A549 (cell line): ENCODE data around the gene DXO. TPM values are rescaled to one million over a fixed set of nuclear protein-coding genes. Genes with fewer than 3 reads are reported as not detected.

Experiments
- ATAC-seq, 2 experiments: fragments of 200-7000 bp in 1 of 2; fragments of >200 bp in 1 of 2; cut with Nextera tagmentation in 1 of 2; cut with Tn5 transposase in 1 of 2; 3 replicates each; pipeline versions ENCODE4 v1.8.0 to v1.9.1; 2018 to 2020; ENCODE audit warnings: mild to moderate bottlenecking in 1 of 2, moderate library complexity in 1 of 2
- CTCF ChIA-PET: fragments of 300-600 bp; sonication (Branson Sonifier 250); formaldehyde crosslinking; extraction: SDS; loops from one replicate; lab custom pipeline; 2021; ENCODE audit warnings: antibody characterized with exemption, inconsistent platforms; lab: Yijun Ruan, JAX
- POLR2A ChIA-PET: fragments of 350-600 bp; formaldehyde crosslinking; extraction: SDS; loops from one replicate; lab custom pipeline; 2021; ENCODE audit warnings: antibody characterized with exemption, inconsistent platforms; lab: Yijun Ruan, JAX
- DNase-seq, 2 experiments: peaks; one replicate each; pipeline versions ENCODE4 v3.0.0 to v3.0.0-alpha.2; 2011 to 2016; ENCODE audit warnings: low read depth in 1 of 2, low spot score in 1 of 2
- FAIRE-seq: peaks from 2 replicates; lab custom pipeline; 2011; peaks lifted over from hg19 to GRCh38; lab: Jason Lieb, UNC
- H3K27ac ChIP-seq, 2 experiments: fragments of >200 bp; sonication (Bioruptor Twin); formaldehyde crosslinking; 3 replicates each; pipeline ENCODE4 v1.5.1; 2016 to 2017
- H3K4me1 ChIP-seq: fragments of >200 bp; sonication (Bioruptor Twin); formaldehyde crosslinking; 3 replicates; pipeline ENCODE4 v1.6.1; 2016
- H3K4me2 ChIP-seq: fragments of >200 bp; sonication (Bioruptor Twin); formaldehyde crosslinking; 3 replicates; pipeline ENCODE4 v1.6.1; 2016
- H3K4me3 ChIP-seq: fragments of >200 bp; sonication (Bioruptor Twin); formaldehyde crosslinking; 3 replicates; pipeline ENCODE4 v1.5.1; 2016
- H3K9me3 ChIP-seq: fragments of >200 bp; sonication (Bioruptor Twin); formaldehyde crosslinking; 3 replicates; pipeline ENCODE4 v1.6.1; 2016
- BHLHE40 ChIP-seq: IDR thresholded peaks from 2 replicates; pipeline ENCODE4 v1.6.1; 2012; ENCODE audit warnings: low read depth, low read length, inconsistent platforms
- CEBPB ChIP-seq, 2 experiments: fragments of >200 bp in 1 of 2; sonication (Bioruptor Twin) in 1 of 2; formaldehyde crosslinking in 1 of 2; IDR thresholded peaks; 2 replicates each; pipeline ENCODE4 v1.6.1; 2012 to 2016
- CHD2 ChIP-seq: fragments of 150-350 bp; IDR thresholded peaks from 2 replicates; pipeline ENCODE4 v1.6.1; 2014; ENCODE audit warnings: low read length; ENCODE audit not compliant: partially characterized antibody
- CHD4 ChIP-seq: fragments of 200-600 bp; sonication (generic); IDR thresholded peaks from 2 replicates; pipeline ENCODE4 v1.6.1; 2016; ENCODE audit warnings: antibody characterized with exemption, mild to moderate bottlenecking, borderline replicate concordance
- EHMT2 ChIP-seq: fragments of 200-600 bp; sonication (generic); IDR thresholded peaks from 2 replicates; pipeline ENCODE4 v1.6.1; 2016; ENCODE audit warnings: antibody characterized with exemption, low read depth, mild to moderate bottlenecking, moderate library complexity
- EP300 ChIP-seq, 2 experiments: fragments of >200 bp; sonication (Bioruptor Twin); formaldehyde crosslinking; IDR thresholded peaks; 2 replicates in 1 of 2; 3 replicates in 1 of 2; pipeline ENCODE4 v1.6.1; 2016 to 2017
- ESRRA ChIP-seq: fragments of 150-350 bp; IDR thresholded peaks from 2 replicates; pipeline ENCODE4 v1.6.1; 2014; ENCODE audit warnings: mild to moderate bottlenecking, low read length, borderline replicate concordance
- FOSB ChIP-seq: fragments of 250-450 bp; sonication (Bioruptor Pico); IDR thresholded peaks from 2 replicates; pipeline ENCODE4 v1.5.0; 2020; ENCODE audit warnings: mild to moderate bottlenecking, moderate library complexity
- FOSL2 ChIP-seq, 2 experiments: fragments of 450-650 bp in 1 of 2; fragments of >200 bp in 1 of 2; sonication (Bioruptor Twin) in 1 of 2; formaldehyde crosslinking; IDR thresholded peaks; 2 replicates each; pipeline versions ENCODE4 v1.5.0 to v1.6.1; 2016 to 2020; ENCODE audit warnings: mild to moderate bottlenecking in 1 of 2, moderate library complexity in 1 of 2
- FOXS1 ChIP-seq: fragments of 250-450 bp; sonication (Bioruptor Pico); IDR thresholded peaks from 2 replicates; pipeline ENCODE4 v1.5.0; 2020; ENCODE audit warnings: mild to moderate bottlenecking, moderate library complexity
- GATA3 ChIP-seq: IDR thresholded peaks from 2 replicates; pipeline ENCODE4 v1.6.1; 2012; ENCODE audit warnings: borderline replicate concordance
- HOXA7 ChIP-seq: fragments of 250-450 bp; sonication (Bioruptor Pico); IDR thresholded peaks from 2 replicates; pipeline ENCODE4 v1.5.0; 2020; ENCODE audit warnings: mild to moderate bottlenecking, moderate library complexity
- HOXB5 ChIP-seq: fragments of 250-450 bp; sonication (Bioruptor Pico); IDR thresholded peaks from 2 replicates; pipeline ENCODE4 v1.5.0; 2020; ENCODE audit warnings: mild to moderate bottlenecking, moderate library complexity
- KDM5A ChIP-seq: fragments of 200-600 bp; sonication (generic); IDR thresholded peaks from 2 replicates; pipeline ENCODE4 v1.6.1; 2016; ENCODE audit warnings: antibody characterized with exemption, mild to moderate bottlenecking
- NFE2L2 ChIP-seq: fragments of 150-350 bp; conservative IDR thresholded peaks from 2 replicates; pipeline ENCODE4 v1.6.1; 2014; ENCODE audit warnings: low read length
- NPAS2 ChIP-seq: fragments of 250-450 bp; sonication (Bioruptor Pico); IDR thresholded peaks from 2 replicates; pipeline ENCODE4 v1.8.0; 2022; ENCODE audit warnings: mild to moderate bottlenecking, moderate library complexity, borderline replicate concordance
- NR3C1 ChIP-seq: fragments of >200 bp; sonication (Bioruptor Twin); formaldehyde crosslinking; IDR thresholded peaks from 3 replicates; pipeline ENCODE4 v1.6.1; 2017
- PHF8 ChIP-seq: fragments of 200-600 bp; sonication (generic); IDR thresholded peaks from 2 replicates; pipeline ENCODE4 v1.6.1; 2016; ENCODE audit warnings: low read depth, mild to moderate bottlenecking, antibody characterized with exemption, moderate library complexity, borderline replicate concordance
- POLR2AphosphoS2 ChIP-seq: conservative IDR thresholded peaks from 2 replicates; pipeline ENCODE4 v1.6.1; 2012; ENCODE audit warnings: low read length, improper control_type of control experiment, inconsistent platforms
- RAD21 ChIP-seq, 2 experiments: fragments of >200 bp in 1 of 2; sonication (Bioruptor Twin) in 1 of 2; formaldehyde crosslinking in 1 of 2; IDR thresholded peaks in 1 of 2; conservative IDR thresholded peaks in 1 of 2; 2 replicates in 1 of 2; 3 replicates in 1 of 2; pipeline ENCODE4 v1.6.1; 2012 to 2018; ENCODE audit warnings: inconsistent platforms in 1 of 2
- RFX5 ChIP-seq: fragments of 450-650 bp; IDR thresholded peaks from 2 replicates; pipeline ENCODE4 v1.7.1; 2014; ENCODE audit warnings: antibody characterized with exemption, mild to moderate bottlenecking, moderate library complexity
- SMC3 ChIP-seq: fragments of >200 bp; sonication (Bioruptor Twin); formaldehyde crosslinking; IDR thresholded peaks from 3 replicates; pipeline ENCODE4 v1.6.1; 2018; ENCODE audit warnings: inconsistent platforms
- SREBF2 ChIP-seq: fragments of 450-650 bp; IDR thresholded peaks from 2 replicates; pipeline ENCODE4 v1.6.1; 2014; ENCODE audit warnings: mild to moderate bottlenecking, moderate library complexity
- TFCP2L1 ChIP-seq: fragments of 250-450 bp; sonication (Bioruptor Pico); IDR thresholded peaks from 2 replicates; pipeline ENCODE4 v1.5.0; 2021; ENCODE audit warnings: mild to moderate bottlenecking
- ZC3H11A ChIP-seq: fragments of 450-650 bp; IDR thresholded peaks from 2 replicates; pipeline ENCODE4 v1.6.1; 2014; ENCODE audit warnings: antibody characterized with exemption, mild to moderate bottlenecking
- ZFP36 ChIP-seq: fragments of 450-650 bp; IDR thresholded peaks from 2 replicates; pipeline ENCODE4 v1.6.1; 2014; ENCODE audit warnings: borderline replicate concordance; ENCODE audit not compliant: partially characterized antibody
- ZNF302 ChIP-seq: fragments of 250-450 bp; sonication (Bioruptor Pico); IDR thresholded peaks from 2 replicates; pipeline ENCODE4 v1.9.0; 2021; ENCODE audit warnings: inconsistent platforms, mild to moderate bottlenecking, moderate library complexity
- WGBS: methylation state at CpG from one replicate; pipeline ENCODE4 v1.1.6; 2017; ENCODE audit errors: missing lambda C conversion rate; 5-methylcytosine and 5-hydroxymethylcytosine counted together
- polyA minus RNA-seq: library from RNA; depleted of rRNA, polyadenylated mRNA; stranded (reverse); fragments of >200 nt; gene quantifications from 2 replicates; pipeline ENCODE4 v1.2.3, GENCODE V29; 2011; rRNA and poly(A)+ RNA removed
- polyA plus RNA-seq, 4 experiments: library from polyadenylated mRNA; depleted of rRNA in 3 of 4; stranded (reverse); fragments of >200 nt; fragmentation: RNase III in 1 of 4; extraction: RNeasy Plus Mini Kit Qiagen cat#74134 plus additional on column Dnase treatment in 1 of 4; gene quantifications; 2 replicates in 3 of 4; 3 replicates in 1 of 4; pipeline ENCODE4 v1.2.3, GENCODE V29; 2011 to 2017
- TF ChIP-seq, protein P1 (sequence below): fragments of 200-600 bp; sonication (generic); IDR thresholded peaks from 2 replicates; pipeline ENCODE4 v1.6.1; 2016; ENCODE audit warnings: antibody characterized with exemption, mild to moderate bottlenecking, moderate library complexity
- TF ChIP-seq, protein P2 (sequence below): IDR thresholded peaks from 2 replicates; pipeline ENCODE4 v1.6.1; 2012
- TF ChIP-seq, protein P3 (sequence below): IDR thresholded peaks from 2 replicates; pipeline ENCODE4 v1.6.1; 2012
- TF ChIP-seq, protein P4 (sequence below): fragments of >200 bp; sonication (Bioruptor Twin); formaldehyde crosslinking; IDR thresholded peaks from 3 replicates; pipeline ENCODE4 v1.6.1; 2016
- TF ChIP-seq, protein P5 (sequence below): IDR thresholded peaks from 2 replicates; pipeline ENCODE4 v1.6.1; 2012; ENCODE audit warnings: low read depth, borderline replicate concordance
- TF ChIP-seq, protein P6 (sequence below): fragments of >200 bp; sonication (Bioruptor Twin); formaldehyde crosslinking; IDR thresholded peaks from 2 replicates; pipeline ENCODE4 v1.6.1; 2016

Gene DXO
- polyA plus RNA-seq (2011; rRNA removed) (12.7 and 16.0 TPM in 2 replicates), polyA plus RNA-seq (2017; fragmentation: RNase III; extraction: RNeasy Plus Mini Kit Qiagen cat#74134 plus additional on column Dnase treatment) (11.6 to 15.6 TPM (median 14.6 TPM) in 3 replicates), polyA minus RNA-seq (23.9 and 27.7 TPM in 2 replicates)
- polyA plus RNA-seq (2012; cell fraction: cytosol; rRNA removed) = 17.6 and 19.7 TPM in 2 replicates
- 53.1 and 54.8 TPM in 2 replicates for polyA plus RNA-seq (2012; cell fraction: nucleus; rRNA removed)

DNA sequence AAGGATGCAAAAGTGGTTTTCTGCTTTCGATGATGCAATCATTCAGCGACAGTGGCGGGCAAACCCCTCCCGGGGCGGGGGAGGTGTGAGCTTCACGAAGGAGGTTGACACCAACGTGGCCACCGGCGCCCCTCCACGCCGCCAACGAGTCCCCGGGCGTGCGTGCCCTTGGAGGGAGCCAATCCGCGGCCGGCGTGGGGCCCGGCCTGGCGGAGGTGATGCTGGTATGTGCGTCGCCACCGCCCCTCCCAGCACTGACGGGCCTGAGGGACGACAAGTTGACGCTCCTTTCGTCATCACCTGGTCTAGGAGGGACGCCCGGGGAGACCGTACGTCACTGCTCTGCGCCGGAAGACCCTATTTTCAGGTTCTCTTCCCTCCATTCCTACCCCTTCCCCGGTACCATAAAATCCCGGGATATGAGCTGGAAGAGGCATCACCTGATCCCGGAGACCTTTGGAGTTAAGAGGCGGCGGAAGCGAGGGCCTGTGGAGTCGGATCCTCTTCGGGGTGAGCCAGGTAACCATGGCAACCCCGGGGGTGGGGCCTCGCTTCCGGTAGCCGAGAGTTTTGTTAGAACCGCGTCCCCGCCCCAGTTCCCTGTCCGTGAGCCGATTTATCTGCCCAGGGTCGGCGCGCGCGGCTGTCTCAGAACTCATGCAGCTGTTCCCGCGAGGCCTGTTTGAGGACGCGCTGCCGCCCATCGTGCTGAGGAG lies at the start of gene DXO:
DXO (minus strand) TSS at position 146 of the 716 bp plus-strand sequence. CDS start 463 bp downstream, outside the sequence.
- Histone ChIP-seq H3K4me1 (peaks cover 17% of the 10 kb centered on the region; the same call in 1 of the 3 replicates), H3K4me3 (peak within 1 kb of the TSS; percentile 72), H3K27ac (peak within 1 kb of the TSS; percentile 89 to 93), H3K4me2 (peak within 1 kb of the TSS; percentile 96), H3K9me3 (no peaks in the 10 kb centered on the region)
- ChIA-PET POLR2A (interaction anchor here (0.5 to 1.8 kb wide), 4 partner anchors 14 to 156 kb away, joined by 3 to 13 read pairs (median 8); partner anchors contain the start of genes ATF6B, NELFE and SKIC2), CTCF (interaction anchor here (0.5 to 1.6 kb wide), 4 partner anchors 13 to 124 kb away, joined by 3 to 10 read pairs (median 4); partner anchors contain the start of gene SKIC2)
- WGBS = 2% methylated on average over 13 of the region's 62 CpGs
- DNase-seq = peak; percentile 95 to 98
- FAIRE-seq = no peak
- ATAC-seq = peak; percentile 91 to 94
- TF ChIP-seq BHLHE40 (no peak), RAD21 (conservative IDR thresholded peaks at IDR 0.05 in 1 of 2, IDR thresholded peaks at IDR 0.05 in 1 of 2) (no peak), HOXB5 (CRISPR knock-in tag) (no peak), ESRRA (no peak), KDM5A (no peak), CHD2 (no peak), EHMT2 (no peak), RFX5 (peak; percentile 44; the same call in 1 of the 2 replicates), FOSB (no peak), EP300 (IDR thresholded peaks at IDR 0.05) (no peak), NFE2L2 (no peak), NPAS2 (no peak), SREBF2 (no peak), GATA3 (peak; percentile 7; the same call in 1 of the 2 replicates), POLR2AphosphoS2 (no peak), CHD4 (no peak), ZFP36 (no peak), CEBPB (IDR thresholded peaks at IDR 0.05) (peak; percentile 31 to 82; a peak in 2 of 4 replicates), NR3C1 (no peak), TFCP2L1 (CRISPR knock-in tag) (no peak), ZNF302 (CRISPR knock-in tag) (no peak), SMC3 (no peak), FOXS1 (CRISPR knock-in tag) (no peak), FOSL2 (IDR thresholded peaks at IDR 0.05) (no peak), FOSL2 (CRISPR knock-in tag; IDR thresholded peaks at IDR 0.05) (peak; percentile 83), PHF8 (0 out of 2 replicates have a peak, but pooled peaks have one; percentile 12), ZC3H11A (no peak), HOXA7 (CRISPR knock-in tag) (no peak)
- TF ChIP-seq, protein P1, sequence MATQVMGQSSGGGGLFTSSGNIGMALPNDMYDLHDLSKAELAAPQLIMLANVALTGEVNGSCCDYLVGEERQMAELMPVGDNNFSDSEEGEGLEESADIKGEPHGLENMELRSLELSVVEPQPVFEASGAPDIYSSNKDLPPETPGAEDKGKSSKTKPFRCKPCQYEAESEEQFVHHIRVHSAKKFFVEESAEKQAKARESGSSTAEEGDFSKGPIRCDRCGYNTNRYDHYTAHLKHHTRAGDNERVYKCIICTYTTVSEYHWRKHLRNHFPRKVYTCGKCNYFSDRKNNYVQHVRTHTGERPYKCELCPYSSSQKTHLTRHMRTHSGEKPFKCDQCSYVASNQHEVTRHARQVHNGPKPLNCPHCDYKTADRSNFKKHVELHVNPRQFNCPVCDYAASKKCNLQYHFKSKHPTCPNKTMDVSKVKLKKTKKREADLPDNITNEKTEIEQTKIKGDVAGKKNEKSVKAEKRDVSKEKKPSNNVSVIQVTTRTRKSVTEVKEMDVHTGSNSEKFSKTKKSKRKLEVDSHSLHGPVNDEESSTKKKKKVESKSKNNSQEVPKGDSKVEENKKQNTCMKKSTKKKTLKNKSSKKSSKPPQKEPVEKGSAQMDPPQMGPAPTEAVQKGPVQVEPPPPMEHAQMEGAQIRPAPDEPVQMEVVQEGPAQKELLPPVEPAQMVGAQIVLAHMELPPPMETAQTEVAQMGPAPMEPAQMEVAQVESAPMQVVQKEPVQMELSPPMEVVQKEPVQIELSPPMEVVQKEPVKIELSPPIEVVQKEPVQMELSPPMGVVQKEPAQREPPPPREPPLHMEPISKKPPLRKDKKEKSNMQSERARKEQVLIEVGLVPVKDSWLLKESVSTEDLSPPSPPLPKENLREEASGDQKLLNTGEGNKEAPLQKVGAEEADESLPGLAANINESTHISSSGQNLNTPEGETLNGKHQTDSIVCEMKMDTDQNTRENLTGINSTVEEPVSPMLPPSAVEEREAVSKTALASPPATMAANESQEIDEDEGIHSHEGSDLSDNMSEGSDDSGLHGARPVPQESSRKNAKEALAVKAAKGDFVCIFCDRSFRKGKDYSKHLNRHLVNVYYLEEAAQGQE = no peak
- TF ChIP-seq, protein P2, sequence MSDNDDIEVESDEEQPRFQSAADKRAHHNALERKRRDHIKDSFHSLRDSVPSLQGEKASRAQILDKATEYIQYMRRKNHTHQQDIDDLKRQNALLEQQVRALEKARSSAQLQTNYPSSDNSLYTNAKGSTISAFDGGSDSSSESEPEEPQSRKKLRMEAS = peak; percentile 93
- TF ChIP-seq, protein P3, sequence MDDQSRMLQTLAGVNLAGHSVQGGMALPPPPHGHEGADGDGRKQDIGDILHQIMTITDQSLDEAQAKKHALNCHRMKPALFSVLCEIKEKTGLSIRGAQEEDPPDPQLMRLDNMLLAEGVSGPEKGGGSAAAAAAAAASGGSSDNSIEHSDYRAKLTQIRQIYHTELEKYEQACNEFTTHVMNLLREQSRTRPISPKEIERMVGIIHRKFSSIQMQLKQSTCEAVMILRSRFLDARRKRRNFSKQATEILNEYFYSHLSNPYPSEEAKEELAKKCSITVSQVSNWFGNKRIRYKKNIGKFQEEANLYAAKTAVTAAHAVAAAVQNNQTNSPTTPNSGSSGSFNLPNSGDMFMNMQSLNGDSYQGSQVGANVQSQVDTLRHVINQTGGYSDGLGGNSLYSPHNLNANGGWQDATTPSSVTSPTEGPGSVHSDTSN = no peak; the same call in 1 of the 2 replicates
- TF ChIP-seq, protein P4, sequence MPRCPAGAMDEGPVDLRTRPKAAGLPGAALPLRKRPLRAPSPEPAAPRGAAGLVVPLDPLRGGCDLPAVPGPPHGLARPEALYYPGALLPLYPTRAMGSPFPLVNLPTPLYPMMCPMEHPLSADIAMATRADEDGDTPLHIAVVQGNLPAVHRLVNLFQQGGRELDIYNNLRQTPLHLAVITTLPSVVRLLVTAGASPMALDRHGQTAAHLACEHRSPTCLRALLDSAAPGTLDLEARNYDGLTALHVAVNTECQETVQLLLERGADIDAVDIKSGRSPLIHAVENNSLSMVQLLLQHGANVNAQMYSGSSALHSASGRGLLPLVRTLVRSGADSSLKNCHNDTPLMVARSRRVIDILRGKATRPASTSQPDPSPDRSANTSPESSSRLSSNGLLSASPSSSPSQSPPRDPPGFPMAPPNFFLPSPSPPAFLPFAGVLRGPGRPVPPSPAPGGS = no peak
- TF ChIP-seq, protein P5, sequence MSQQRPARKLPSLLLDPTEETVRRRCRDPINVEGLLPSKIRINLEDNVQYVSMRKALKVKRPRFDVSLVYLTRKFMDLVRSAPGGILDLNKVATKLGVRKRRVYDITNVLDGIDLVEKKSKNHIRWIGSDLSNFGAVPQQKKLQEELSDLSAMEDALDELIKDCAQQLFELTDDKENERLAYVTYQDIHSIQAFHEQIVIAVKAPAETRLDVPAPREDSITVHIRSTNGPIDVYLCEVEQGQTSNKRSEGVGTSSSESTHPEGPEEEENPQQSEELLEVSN = peak; percentile 81
- TF ChIP-seq, protein P6, sequence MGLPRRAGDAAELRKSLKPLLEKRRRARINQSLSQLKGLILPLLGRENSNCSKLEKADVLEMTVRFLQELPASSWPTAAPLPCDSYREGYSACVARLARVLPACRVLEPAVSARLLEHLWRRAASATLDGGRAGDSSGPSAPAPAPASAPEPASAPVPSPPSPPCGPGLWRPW = no peak
